Prostate gland (tissue), 2 donors: Measurements from ENCODE around the gene TEX54. TPM values are rescaled to one million over a fixed set of nuclear protein-coding genes. Genes with fewer than 3 reads are reported as not detected.

Source experiments
- DNase-seq: peaks from one replicate; pipeline ENCODE4 v3.0.0-alpha.2; 2019; ENCODE audit warnings: low spot score
- H3K27ac ChIP-seq, 2 donors: fragments of 200-600 bp; sonication (generic); 2 replicates each; pipeline ENCODE4 v1.5.1; 2017 to 2019
- H3K27me3 ChIP-seq: fragments of 200-600 bp; sonication (generic); replicated peaks from 2 replicates; pipeline ENCODE4 v1.5.1; 2019; ENCODE audit not compliant: insufficient read depth
- H3K36me3 ChIP-seq, 2 donors: fragments of 200-600 bp; sonication (generic); 1 replicate in 1 of 2; 2 replicates in 1 of 2; pipeline versions ENCODE4 v1.5.1 to v1.8.1; 2017 to 2019
- H3K4me1 ChIP-seq: fragments of 200-600 bp; sonication (generic); replicated peaks from 2 replicates; pipeline ENCODE4 v1.5.1; 2019
- H3K4me3 ChIP-seq, 2 donors: fragments of 200-600 bp; sonication (generic); 2 replicates each; pipeline ENCODE4 v1.5.1; 2017 to 2019
- H3K9me3 ChIP-seq: fragments of 200-600 bp; sonication (generic); 2 replicates; pipeline ENCODE4 v1.5.1; 2017
- POLR2A ChIP-seq: fragments of 450-650 bp; IDR thresholded peaks from one replicate; pipeline ENCODE4 v1.6.1; 2016; ENCODE audit warnings: antibody characterized with exemption, mild to moderate bottlenecking
- POLR2AphosphoS5 ChIP-seq: sonication (generic); formaldehyde crosslinking; IDR thresholded peaks from one replicate; pipeline ENCODE4 v1.6.1; 2017; ENCODE audit warnings: antibody characterized with exemption
- WGBS: methylation state at CpG from one replicate; pipeline ENCODE4 v1.1.5; 2018; 5-methylcytosine and 5-hydroxymethylcytosine counted together
- intact Hi-C: fragments of 100-400 bp; cut with DNase I; formaldehyde crosslinking; loops from one replicate; pipeline ENCODE4 v1.14.2; 2022
- total RNA-seq, 2 donors: library from RNA; depleted of rRNA; stranded (reverse); fragments of >200 nt; gene quantifications; one replicate each; pipeline ENCODE4 v1.1.0, GENCODE V29; 2016
- TF ChIP-seq, protein P1 (sequence below), 4 experiments: fragments of 200-600 bp in 2 of 4; fragments of 450-650 bp in 2 of 4; sonication (generic) in 2 of 4; IDR thresholded peaks; 1 replicate in 3 of 4; 2 replicates in 1 of 4; pipeline ENCODE4 v1.5.1; 2016 to 2019; ENCODE audit warnings: antibody characterized with exemption in 4 of 4, mild to moderate bottlenecking in 2 of 4, moderate library complexity in 2 of 4

The TEX54 gene
- total RNA-seq, 2 donors from 2014 or later = not detected

DNA sequence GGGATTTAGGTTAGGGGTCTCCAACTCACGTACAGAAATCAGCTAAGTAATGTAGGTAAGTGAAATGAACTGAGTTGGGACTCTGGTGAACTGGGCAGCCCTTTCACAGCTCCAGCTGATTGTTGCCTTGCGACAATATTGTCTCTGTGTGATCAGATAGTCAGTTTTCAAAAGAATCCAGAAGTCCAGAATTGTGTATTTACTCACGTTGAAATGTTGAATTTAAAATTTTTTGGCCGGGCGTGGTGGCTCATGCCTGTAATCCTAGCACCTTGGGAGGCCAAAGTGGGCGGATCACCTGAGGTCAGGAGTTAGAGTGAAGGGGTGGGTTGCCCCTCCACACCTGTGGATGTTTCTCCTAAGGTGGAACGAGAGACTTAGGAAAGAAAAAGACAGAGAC lies 25.6 kb upstream of the TEX54 start:
- intact Hi-C loops = no loop called here
- Histone ChIP-seq H3K4me3 (no peak overlapping the region), H3K4me1 (peaks cover 22% of the 10 kb centered on the region), H3K27me3 (no peaks in the 10 kb centered on the region), H3K9me3 (no peaks in the 10 kb centered on the region), H3K36me3 (no peaks in the 10 kb centered on the region), H3K27ac (peak overlapping the region; percentile 21 to 71)
- TF ChIP-seq POLR2A (no peak), POLR2AphosphoS5 (no peak)
- TF ChIP-seq, protein P1, sequence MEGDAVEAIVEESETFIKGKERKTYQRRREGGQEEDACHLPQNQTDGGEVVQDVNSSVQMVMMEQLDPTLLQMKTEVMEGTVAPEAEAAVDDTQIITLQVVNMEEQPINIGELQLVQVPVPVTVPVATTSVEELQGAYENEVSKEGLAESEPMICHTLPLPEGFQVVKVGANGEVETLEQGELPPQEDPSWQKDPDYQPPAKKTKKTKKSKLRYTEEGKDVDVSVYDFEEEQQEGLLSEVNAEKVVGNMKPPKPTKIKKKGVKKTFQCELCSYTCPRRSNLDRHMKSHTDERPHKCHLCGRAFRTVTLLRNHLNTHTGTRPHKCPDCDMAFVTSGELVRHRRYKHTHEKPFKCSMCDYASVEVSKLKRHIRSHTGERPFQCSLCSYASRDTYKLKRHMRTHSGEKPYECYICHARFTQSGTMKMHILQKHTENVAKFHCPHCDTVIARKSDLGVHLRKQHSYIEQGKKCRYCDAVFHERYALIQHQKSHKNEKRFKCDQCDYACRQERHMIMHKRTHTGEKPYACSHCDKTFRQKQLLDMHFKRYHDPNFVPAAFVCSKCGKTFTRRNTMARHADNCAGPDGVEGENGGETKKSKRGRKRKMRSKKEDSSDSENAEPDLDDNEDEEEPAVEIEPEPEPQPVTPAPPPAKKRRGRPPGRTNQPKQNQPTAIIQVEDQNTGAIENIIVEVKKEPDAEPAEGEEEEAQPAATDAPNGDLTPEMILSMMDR (IDR thresholded peaks at IDR 0.05) = no peak
- DNase-seq = no peak
- WGBS = 64% methylated on average over 7 of the region's 7 CpGs

DNA sequence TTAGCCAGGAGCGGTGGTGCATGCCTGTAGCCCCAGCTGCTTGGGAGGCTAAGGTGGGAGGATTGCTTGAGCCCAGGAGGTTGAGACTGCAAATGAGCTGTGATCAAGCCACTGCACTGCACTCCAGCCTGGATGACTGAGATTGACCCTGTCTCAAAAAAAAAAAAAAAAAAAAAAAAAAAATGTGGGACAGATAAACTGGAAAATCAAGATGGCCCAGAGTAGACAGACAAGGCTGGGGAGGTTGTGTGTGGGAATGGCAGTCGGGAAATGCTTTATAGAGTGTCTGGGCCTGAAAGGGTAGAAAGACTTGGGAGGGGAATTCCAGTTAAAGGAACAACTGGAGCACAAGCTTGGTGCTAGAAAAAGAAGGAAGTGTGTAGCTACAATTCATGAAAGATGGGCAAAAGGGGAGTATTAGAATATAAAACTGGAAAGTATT lies 24.9 kb upstream of the TEX54 start:
- Histone ChIP-seq H3K36me3 (no peaks in the 10 kb centered on the region), H3K27ac (peak overlapping the region; percentile 21 to 71), H3K4me1 (peaks cover 24% of the 10 kb centered on the region), H3K4me3 (no peak overlapping the region), H3K27me3 (no peaks in the 10 kb centered on the region), H3K9me3 (no peaks in the 10 kb centered on the region)
- 58% methylated on average over 2 of the region's 2 CpGs for WGBS
- DNase-seq = no peak
- TF ChIP-seq, protein P1 (IDR thresholded peaks at IDR 0.05) = no peak
- no peak for TF ChIP-seq POLR2A
- peak; percentile 69 for TF ChIP-seq POLR2AphosphoS5
- intact Hi-C loops = no loop called here

DNA sequence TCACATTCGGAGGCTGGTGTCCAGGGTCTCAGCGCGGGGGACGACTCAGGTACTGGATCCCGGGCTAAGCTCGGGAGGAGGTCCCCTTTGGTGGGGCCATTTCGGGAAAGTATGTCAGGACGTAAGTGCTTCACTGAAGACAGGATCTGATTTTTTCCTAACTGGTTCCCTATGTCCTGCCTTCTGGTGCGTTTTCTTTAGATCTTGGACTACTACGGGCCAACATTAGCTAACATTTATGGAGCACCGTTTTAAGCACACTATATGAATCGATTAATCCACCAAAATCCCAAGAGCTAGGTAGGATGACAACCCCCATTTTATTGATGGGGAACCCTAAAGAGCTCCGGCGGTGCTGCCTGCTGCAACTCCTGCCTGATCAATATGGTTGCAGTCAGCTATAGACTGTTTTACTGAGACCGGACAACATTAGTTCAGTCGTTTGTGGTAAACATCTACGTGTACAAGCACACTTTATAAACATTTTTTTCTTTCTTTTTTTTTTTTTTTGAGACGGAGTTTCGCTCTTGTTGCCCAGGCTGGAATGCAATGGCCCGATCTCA lies 23.8 kb upstream of the TEX54 start:
- no peak for DNase-seq
- Histone ChIP-seq H3K27me3 (no peaks in the 10 kb centered on the region), H3K9me3 (no peaks in the 10 kb centered on the region), H3K4me3 (peak overlapping the region; percentile 41 to 65), H3K27ac (peak overlapping the region; percentile 65 to 79), H3K4me1 (peaks cover 24% of the 10 kb centered on the region), H3K36me3 (no peaks in the 10 kb centered on the region)
- intact Hi-C loops = no loop called here
- 15% methylated on average over 20 of the region's 20 CpGs for WGBS
- TF ChIP-seq POLR2AphosphoS5 = no peak
- TF ChIP-seq POLR2A = no peak
- TF ChIP-seq, protein P1 (IDR thresholded peaks at IDR 0.05) = no peak

DNA sequence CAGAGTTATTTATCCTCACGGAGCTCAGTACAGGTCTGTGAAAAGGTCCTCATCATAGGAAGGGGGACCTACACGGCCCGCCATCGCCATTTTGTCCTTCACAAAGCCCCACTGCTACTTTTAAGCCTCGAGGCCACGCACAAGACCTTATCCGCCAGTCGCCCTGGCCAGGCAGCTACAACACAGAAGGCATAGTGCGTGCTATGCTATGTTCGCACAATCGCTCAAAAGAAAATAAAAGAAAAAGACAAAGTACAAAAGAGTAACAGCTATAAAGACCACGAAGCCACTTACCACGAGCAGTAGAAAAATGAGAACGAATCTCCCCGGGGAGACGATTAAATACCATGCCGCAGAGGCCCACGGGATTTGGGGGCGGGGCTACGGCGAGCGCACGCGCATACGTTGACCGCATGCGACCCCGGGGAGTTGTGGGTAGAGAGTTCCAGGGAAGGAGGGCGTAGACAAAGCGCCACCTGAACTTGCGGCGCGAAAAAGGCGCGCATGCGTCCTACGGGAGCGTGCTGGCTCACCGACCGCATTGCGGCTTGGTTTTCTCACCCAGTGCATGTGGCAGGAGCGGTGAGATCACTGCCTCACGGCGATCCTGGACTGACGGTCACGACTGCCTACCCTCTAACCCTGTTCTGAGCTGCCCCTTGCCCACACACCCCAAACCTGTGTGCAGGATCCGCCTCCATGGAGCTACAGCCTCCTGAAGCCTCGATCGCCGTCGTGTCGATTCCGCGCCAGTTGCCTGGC lies 23.1 kb upstream of the TEX54 start:
- 2% methylated on average over 54 of the region's 54 CpGs for WGBS
- DNase-seq = peak; percentile 95
- TF ChIP-seq POLR2AphosphoS5 (peak; percentile 100), POLR2A (peak; percentile 89)
- TF ChIP-seq, protein P1 (IDR thresholded peaks at IDR 0.05) = peak in 2 of 4 experiments; percentile 38 to 50
- H3K9me3 ChIP-seq = no peaks in the 10 kb centered on the region
- H3K36me3 ChIP-seq = no peaks in the 10 kb centered on the region
- peak overlapping the region; percentile 65 to 79 for H3K27ac ChIP-seq
- H3K4me1 ChIP-seq = peaks cover 19% of the 10 kb centered on the region
- H3K4me3 ChIP-seq = peak overlapping the region; percentile 65 to 69
- H3K27me3 ChIP-seq = no peaks in the 10 kb centered on the region
- intact Hi-C loops = no loop called here
